ENCODE data around the gene MYO1G. TPM values are rescaled to one million over a fixed set of nuclear protein-coding genes. Genes with fewer than 3 reads are reported as not detected.
A peak's percentile ranks its signal among the peaks of the same experiment; 100 is the strongest.

The MYO1G gene
- total RNA-seq, 2 experiments from 2014 or later: 155 to 157 TPM

GRCh38 chr7:44976746-44977196, 2.0 kb downstream of the MYO1G start:
- peak overlapping the region; percentile 95 for H3K27ac Mint-ChIP-seq
- H3K4me3 ChIP-seq (ENCODE audit: low read length): peak overlapping the region; percentile 73
- intact Hi-C loops (cut with DNase I, micrococcal nuclease): no loop called here

GRCh38 chr7:44976040-44976745, 2.6 kb downstream of the MYO1G start:
- Mint-ChIP-seq H3K36me3 (ENCODE audit: low read depth) (peaks cover 68% of the 10 kb centered on the region), H3K4me3 (peak overlapping the region; percentile 93), H3K27me3 (no peaks in the 10 kb centered on the region), H3K4me1 (ENCODE audit: low read depth) (peaks cover 69% of the 10 kb centered on the region), H3K27ac (peak overlapping the region; percentile 95), H3K9me3 (no peaks in the 10 kb centered on the region)
- intact Hi-C loops (cut with DNase I, micrococcal nuclease): no loop called here
- CTCF ChIA-PET: interaction anchor here (0.6 to 1.2 kb wide), 2 partner anchors 23 to 160 kb away, joined by 3 read pairs; no protein-coding TSS in a partner anchor
- TF ChIP-seq, protein P1, sequence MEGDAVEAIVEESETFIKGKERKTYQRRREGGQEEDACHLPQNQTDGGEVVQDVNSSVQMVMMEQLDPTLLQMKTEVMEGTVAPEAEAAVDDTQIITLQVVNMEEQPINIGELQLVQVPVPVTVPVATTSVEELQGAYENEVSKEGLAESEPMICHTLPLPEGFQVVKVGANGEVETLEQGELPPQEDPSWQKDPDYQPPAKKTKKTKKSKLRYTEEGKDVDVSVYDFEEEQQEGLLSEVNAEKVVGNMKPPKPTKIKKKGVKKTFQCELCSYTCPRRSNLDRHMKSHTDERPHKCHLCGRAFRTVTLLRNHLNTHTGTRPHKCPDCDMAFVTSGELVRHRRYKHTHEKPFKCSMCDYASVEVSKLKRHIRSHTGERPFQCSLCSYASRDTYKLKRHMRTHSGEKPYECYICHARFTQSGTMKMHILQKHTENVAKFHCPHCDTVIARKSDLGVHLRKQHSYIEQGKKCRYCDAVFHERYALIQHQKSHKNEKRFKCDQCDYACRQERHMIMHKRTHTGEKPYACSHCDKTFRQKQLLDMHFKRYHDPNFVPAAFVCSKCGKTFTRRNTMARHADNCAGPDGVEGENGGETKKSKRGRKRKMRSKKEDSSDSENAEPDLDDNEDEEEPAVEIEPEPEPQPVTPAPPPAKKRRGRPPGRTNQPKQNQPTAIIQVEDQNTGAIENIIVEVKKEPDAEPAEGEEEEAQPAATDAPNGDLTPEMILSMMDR (IDR thresholded peaks at IDR 0.05): no peak
- DNase-seq (peak in 1 of 14 experiments; percentile 9), ATAC-seq (ENCODE audit: poor library complexity) (no peak)
- Histone ChIP-seq H3K4me3 (ENCODE audit: low read length) (peak overlapping the region; percentile 73), H3K9me3 (ENCODE audit: control insufficient read depth in 1 of 2, insufficient read depth in 1 of 2, low read length in 2 of 2) (no peaks in the 10 kb centered on the region), H3K4me1 (ENCODE audit: insufficient read depth, low read length) (peaks cover 89% of the 10 kb centered on the region), H3K36me3 (ENCODE audit: insufficient read depth, low read length) (peaks cover 58% of the 10 kb centered on the region), H3K27ac (ENCODE audit: low read depth in 1 of 2, low read length in 2 of 2) (peak overlapping the region; percentile 64 to 75), H3K27me3 (ENCODE audit: control insufficient read depth in 1 of 2, insufficient read depth in 2 of 2, low read length in 2 of 2) (no peaks in the 10 kb centered on the region)
- POLR2A ChIA-PET: interaction anchor here (6.4 to 16.1 kb wide), 2 partner anchors 25 to 55 kb away, joined by 104 to 321 read pairs; partner anchors contain the start of gene CCM2

More at GRCh38 chr7:44976746-44977196, 2.0 kb downstream of the MYO1G start:
- H3K36me3 Mint-ChIP-seq (ENCODE audit: low read depth): peaks cover 67% of the 10 kb centered on the region
- no peak for ATAC-seq (ENCODE audit: poor library complexity)
- POLR2A ChIA-PET: interaction anchor here (6.4 to 16.1 kb wide), 2 partner anchors 24 to 55 kb away, joined by 104 to 321 read pairs; partner anchors contain the start of gene CCM2
- TF ChIP-seq, protein P1 (IDR thresholded peaks at IDR 0.05): no peak
- Histone ChIP-seq H3K9me3 (ENCODE audit: control insufficient read depth in 1 of 2, insufficient read depth in 1 of 2, low read length in 2 of 2) (no peaks in the 10 kb centered on the region), H3K4me1 (ENCODE audit: insufficient read depth, low read length) (peaks cover 95% of the 10 kb centered on the region), H3K27me3 (ENCODE audit: control insufficient read depth in 1 of 2, insufficient read depth in 2 of 2, low read length in 2 of 2) (no peaks in the 10 kb centered on the region), H3K36me3 (ENCODE audit: insufficient read depth, low read length) (peaks cover 52% of the 10 kb centered on the region), H3K27ac (ENCODE audit: low read depth in 1 of 2, low read length in 2 of 2) (peak overlapping the region; percentile 64 to 75)
- H3K27me3 Mint-ChIP-seq: no peaks in the 10 kb centered on the region
- CTCF ChIA-PET: interaction anchor here (1.2 kb wide), 1 partner anchor 160 kb away, joined by 3 read pairs; no protein-coding TSS in a partner anchor
- no peaks in the 10 kb centered on the region for H3K9me3 Mint-ChIP-seq
- no peak for DNase-seq
- H3K4me1 Mint-ChIP-seq (ENCODE audit: low read depth): peaks cover 75% of the 10 kb centered on the region
- peak overlapping the region; percentile 93 for H3K4me3 Mint-ChIP-seq

DNA sequence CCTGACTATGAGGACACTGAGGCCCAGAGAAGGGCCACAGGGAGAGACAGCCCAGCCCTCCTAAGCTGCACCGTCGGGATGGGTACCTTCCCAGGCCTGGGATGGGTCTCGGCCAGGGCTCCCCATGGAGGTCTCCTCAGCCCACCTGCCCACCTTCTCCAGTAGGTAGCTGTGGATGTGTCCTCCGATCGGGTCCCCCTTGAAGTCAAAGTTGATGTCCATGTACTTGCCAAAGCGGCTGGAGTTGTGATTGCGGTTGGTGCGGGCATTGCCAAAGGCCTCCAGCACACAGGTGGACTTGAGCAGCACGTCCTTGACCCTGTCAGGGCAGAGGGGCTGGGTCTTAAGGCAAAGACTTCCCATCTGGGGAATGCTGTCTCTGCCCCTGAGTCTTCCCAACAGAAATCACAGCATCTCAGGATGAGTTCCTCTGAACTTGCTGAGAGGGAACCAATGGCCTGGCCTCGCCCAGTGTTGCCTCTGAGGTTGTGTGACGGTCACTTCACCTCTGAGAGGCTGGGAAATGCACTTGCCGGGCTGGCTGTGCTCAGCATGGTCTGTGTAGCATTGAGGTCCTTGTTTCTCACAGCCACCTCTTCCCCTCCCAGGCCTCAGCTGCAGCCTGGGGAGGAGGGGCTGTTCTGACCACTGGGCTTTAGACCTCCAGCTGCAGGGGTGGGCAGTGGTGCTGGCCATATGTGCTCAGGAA, 3.3 kb downstream of the MYO1G start:
- peak in 1 of 14 experiments; percentile 15 for DNase-seq
- H3K36me3 ChIP-seq (ENCODE audit: insufficient read depth, low read length): peaks cover 65% of the 10 kb centered on the region
- H3K4me3 ChIP-seq (ENCODE audit: low read length): no peak overlapping the region
- no peaks in the 10 kb centered on the region for H3K9me3 ChIP-seq (ENCODE audit: control insufficient read depth in 1 of 2, insufficient read depth in 1 of 2, low read length in 2 of 2)
- TF ChIP-seq, protein P1 (IDR thresholded peaks at IDR 0.05): no peak
- peaks cover 62% of the 10 kb centered on the region for H3K4me1 Mint-ChIP-seq (ENCODE audit: low read depth)
- peaks cover 68% of the 10 kb centered on the region for H3K36me3 Mint-ChIP-seq (ENCODE audit: low read depth)
- POLR2A ChIA-PET: interaction anchor here (2.3 to 16.1 kb wide), 4 partner anchors 25 to 160 kb away, joined by 25 to 321 read pairs (median 95); partner anchors contain the start of gene CCM2
- ATAC-seq (ENCODE audit: poor library complexity): no peak
- H3K27me3 ChIP-seq (ENCODE audit: control insufficient read depth in 1 of 2, insufficient read depth in 2 of 2, low read length in 2 of 2): no peaks in the 10 kb centered on the region
- no peaks in the 10 kb centered on the region for H3K9me3 Mint-ChIP-seq
- H3K4me1 ChIP-seq (ENCODE audit: insufficient read depth, low read length): peaks cover 85% of the 10 kb centered on the region
- H3K27ac Mint-ChIP-seq: peak overlapping the region; percentile 95
- peak overlapping the region; percentile 64 to 75 for H3K27ac ChIP-seq (ENCODE audit: low read depth in 1 of 2, low read length in 2 of 2)
- intact Hi-C loops (cut with DNase I, micrococcal nuclease): no loop called here
- no peak overlapping the region for H3K4me3 Mint-ChIP-seq
- CTCF ChIA-PET: interaction anchor here (1.2 to 3.9 kb wide), 4 partner anchors 11 to 161 kb away, joined by 3 to 60 read pairs (median 10); no protein-coding TSS in a partner anchor
- H3K27me3 Mint-ChIP-seq: no peaks in the 10 kb centered on the region
